GM19023 (cell line): ENCODE data around the gene GPR32.
"Not testable (repeated sequence)": the region's sequence is repeated elsewhere in the genome, so short reads cannot be mapped to it uniquely, and the experiment has no call there.

ENCODE experiments used
- ATAC-seq: cut with Tn5 transposase; IDR thresholded peaks from one replicate; pipeline ENCODE4 v1.9.1; 2021; ENCODE audit warnings: mild to moderate bottlenecking, moderate library complexity; ENCODE audit not compliant: unreplicated experiment

The GPR32 gene

DNA sequence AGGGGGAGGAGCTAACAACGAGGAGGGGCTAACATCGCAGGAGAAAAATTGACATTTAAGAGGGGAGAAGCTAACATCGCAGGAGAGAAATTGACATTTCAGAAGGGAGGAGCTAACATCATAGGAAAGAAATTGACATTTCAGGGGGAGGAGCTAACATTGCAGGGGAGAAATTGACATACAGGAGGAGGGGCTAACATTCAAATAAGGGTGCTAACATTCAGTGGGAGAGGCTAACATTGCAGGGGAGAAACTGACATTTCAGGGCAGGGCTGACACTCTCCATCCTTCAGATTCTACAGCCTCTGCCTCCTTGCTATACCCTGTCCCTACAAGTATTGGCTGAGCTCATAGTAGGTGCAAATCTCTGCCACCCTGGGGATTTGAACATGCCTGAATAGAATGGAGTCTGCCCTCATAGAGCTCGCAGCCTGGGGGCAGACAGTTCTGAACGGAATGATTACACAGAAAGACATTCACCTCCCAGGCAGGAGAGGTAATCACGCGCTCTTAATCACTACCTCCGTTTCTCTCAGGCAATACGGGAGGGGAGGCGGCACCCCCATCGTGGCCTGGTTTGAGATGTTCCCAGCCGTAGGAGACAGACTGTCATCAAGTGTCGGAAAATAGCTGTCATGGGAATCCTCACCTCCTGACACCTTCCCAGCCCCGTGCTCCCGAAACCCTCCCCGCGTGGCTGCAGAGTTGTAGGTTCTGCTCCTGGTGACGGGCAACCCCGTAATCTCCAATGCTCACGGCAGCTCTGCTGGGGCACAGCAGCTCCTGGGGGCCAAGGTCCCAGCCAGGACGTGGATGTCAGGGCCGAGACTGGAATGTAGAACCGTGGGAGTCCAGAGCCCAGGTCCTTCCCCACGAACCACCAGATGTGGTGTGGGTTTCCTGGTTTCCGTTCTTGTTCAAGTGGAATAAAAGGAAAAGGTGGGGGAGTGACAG is 9.5 kb downstream of the GPR32 start:
- ATAC-seq = no peak

DNA sequence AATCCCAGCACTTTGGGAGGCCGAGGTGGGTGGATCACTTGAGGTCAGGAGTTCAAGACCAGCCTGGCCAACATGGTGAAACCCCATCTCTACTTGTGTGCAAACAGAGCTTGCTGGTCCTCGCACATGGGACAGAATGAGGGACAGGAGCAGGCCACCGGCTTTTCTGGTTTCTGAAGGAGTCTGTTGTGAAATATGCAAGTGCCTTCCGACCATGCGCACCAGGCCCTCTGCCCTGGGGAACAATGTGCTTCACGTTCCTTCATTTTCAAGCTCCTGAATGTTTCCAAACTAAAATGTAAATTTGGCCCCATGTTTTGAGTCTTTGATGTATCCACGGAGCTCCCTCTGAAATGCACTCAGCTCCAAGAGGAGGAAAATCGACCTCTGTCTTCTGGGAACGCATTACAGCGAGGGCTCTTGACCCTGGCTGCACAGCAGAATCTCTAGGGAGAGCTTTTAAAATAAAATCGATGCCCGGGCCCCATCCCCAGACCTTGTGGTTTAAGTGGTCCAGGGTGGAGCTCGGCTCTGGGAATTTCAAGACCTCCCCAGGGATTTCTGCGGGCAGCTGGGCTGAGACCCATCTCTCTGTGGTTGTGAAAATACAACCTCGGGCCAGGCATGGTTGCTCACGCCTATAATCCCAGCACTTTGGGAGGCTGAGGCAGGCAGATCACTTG is 10.6 kb downstream of the GPR32 start:
- no peak for ATAC-seq

DNA sequence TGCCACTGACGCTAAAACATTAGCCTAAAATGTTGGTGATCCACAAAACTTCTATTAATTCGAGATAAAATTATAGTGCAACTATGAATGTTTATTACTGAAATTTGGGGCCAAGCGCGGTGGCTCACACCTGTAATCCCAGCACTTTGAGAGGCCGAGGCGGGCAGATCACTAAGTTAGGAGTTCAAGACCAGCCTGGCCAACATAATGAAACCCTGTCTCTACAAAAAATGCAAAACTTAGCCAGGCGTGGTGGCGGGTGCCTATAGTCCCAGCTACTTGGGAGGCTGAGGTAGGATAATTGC is 13.5 kb downstream of the GPR32 start:
- not testable (repeated sequence) for ATAC-seq

DNA sequence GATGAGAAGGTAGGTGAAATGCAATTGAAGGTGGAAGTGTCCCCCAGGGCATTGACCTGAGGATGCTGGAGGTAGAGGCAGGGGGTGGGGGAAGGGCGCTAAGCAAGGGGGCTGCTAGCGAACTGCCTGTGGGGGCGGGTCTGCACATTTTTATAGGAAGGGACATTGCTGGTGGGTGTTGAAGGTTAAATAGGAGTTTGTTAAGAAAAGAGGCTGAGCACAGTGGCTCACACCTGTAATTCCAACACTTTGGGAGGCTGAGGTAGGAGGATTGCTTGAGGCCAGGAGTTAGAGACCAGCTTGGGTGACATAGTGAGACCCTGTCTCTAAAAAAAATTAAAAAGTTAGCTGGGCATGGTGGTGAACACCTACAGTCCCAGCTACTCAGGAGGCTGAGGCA is 14.4 kb downstream of the GPR32 start:
- no peak for ATAC-seq

DNA sequence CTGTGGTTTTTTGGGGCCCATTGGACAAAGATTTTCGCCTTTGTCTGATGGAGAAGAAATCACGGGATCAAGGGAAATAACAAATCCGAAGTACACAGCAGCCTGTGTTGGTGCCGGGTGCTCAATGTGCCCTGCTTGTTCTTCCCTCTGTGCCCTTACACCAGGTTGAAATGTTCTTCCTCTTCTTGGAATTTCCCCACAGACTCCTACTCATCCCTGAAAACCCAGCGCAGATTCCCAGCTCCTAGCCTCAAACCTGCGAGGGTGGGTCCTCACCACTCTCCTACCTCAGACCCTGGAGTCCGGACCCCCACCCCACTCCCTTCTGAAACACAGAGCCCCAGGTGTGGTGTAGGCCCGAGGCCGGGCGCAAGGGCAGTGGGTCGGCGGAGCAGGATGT is 15.1 kb downstream of the GPR32 start:
- no peak for ATAC-seq

DNA sequence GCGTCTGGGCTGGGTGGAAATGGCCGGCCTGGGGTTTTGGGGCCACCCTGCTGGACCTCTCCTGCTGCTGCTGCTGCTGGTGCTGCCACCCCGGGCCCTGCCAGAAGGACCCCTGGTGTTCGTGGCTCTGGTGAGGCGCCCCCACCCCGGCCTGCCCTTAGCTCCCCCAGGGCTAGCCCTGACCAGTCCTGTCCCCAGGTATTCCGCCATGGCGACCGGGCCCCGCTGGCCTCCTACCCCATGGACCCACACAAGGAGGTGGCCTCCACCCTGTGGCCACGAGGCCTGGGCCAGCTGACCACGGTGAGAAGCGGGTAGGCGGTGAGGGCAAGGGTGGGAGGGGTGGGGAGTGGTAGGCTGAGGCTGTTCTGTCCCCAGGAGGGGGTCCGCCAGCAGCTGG is 20.1 kb downstream of the GPR32 start, which contains the start of gene ACP4:
Gene ACP4, plus strand, starts transcription at position 20 of the 400 bp plus-strand sequence. Its CDS starts 0 bp downstream, at position 20.
- no peak for ATAC-seq

DNA sequence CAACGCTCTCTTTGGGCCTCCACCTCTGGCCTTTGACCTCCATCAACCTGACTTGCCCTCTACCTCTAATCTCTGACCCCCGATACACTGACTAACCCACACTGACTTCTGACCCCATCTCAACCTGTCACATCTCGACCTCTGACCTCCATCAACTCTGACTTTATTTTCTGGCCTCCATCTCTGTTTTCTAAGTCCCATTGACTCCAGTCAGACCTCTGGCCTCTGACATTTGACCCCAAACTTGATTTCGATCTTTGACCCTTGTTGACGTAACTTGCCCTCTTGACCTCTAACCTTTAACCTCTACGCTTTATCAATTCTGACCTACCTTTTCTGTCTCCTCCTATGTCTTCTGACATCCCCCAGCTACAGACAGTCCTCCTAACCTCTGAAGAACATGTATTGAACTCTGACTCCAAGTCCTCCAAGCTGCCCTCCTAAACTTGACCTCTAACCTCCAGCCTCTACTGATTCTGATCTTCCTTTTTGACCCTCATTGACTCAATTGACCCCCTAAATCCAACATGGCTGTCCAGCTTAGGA is 20.7 kb downstream of the GPR32 start:
- ATAC-seq = no peak

DNA sequence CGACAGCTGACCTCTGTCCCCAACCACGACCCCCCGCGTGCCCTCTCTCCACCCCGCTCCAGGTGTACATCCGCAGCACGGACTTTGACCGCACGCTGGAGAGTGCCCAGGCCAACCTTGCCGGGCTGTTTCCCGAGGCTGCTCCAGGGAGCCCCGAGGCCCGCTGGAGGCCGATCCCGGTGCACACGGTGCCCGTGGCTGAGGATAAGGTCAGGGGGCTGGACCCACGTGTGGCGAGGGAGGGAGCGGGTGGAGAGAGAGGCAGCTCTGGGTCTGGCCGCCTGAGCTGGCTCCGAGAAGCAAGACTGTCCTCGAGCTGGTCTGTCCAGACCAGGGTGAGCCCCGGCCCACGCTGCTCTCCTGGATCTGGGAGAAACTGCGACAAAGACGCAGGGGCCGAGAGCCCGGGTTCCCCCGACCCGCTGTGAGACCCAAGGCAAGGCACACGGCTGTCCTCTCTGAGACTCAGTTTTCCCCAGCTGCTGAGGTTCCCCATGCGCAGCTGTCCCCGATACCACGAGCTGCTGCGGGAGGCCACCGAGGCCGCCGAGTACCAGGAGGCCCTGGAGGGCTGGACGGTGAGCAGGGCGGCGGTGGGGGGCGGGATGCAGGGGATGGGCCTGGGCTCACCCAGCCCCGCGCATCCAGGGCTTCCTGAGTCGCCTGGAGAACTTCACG is 21.5 kb downstream of the GPR32 start:
- ATAC-seq = no peak

DNA sequence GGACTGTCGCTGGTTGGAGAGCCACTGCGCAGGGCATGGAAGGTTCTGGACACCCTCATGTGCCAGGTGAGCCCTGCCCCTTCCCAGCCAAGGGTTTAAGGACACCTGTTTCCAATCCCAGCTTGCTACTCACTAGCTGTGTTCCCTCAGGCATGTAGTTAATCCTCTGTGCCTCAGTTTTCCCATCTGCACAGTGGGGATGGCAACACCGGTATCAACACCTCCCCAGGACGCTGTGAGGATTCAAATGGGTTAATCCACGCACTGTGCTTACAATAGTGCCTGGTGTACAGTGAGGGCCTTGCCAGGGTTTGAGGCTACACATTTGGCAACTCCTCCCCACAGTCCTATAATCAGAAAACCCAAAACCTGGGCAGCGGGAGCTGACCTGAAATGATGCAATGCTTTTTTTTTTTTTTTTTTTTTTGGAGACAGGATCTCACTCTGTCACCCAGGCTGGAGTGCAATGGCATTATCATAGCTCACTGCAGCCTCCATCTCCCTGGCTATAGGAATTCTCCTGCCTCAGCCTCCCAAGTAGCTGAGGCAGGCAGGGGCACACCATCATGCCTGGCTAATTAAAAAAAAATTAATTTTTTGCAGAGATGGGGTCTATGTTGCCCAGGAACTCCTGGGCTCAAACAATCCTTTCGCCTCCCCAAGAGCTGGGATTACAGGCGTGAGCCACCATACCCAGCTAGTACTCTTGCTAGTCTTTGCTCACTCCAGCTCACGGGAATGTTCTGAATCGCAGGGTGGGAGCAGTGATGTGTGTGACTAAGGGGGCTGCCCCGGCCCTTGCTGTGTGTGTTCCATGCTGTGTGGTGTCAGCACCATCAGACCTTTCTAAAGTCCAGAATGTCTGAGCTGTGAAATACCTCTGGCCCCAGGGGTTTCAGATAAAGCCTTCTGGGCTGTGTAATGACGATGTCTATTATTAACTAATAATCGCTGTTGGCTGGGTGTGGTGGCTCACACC is 22.3 kb downstream of the GPR32 start:
- no peak for ATAC-seq

DNA sequence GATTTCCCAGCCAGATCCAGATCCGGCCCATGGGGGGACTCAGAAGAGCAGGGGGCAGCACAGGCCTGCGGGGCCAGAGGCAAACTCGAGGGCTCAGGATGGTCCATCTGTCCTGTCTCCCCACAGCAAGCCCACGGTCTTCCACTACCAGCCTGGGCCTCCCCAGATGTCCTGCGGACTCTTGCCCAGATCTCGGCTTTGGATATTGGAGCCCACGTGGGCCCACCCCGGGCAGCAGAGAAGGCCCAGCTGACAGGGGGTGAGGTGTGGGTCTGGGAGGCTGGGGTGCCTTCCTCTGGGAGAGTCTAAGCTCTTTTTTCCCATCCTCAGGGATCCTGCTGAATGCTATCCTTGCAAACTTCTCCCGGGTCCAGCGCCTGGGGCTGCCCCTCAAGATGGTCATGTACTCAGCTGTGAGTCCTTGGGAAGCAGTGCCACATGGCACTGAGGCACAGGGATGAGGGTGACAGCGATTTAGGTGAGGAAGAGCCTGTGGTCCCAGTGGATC is 23.3 kb downstream of the GPR32 start:
- no peak for ATAC-seq

DNA sequence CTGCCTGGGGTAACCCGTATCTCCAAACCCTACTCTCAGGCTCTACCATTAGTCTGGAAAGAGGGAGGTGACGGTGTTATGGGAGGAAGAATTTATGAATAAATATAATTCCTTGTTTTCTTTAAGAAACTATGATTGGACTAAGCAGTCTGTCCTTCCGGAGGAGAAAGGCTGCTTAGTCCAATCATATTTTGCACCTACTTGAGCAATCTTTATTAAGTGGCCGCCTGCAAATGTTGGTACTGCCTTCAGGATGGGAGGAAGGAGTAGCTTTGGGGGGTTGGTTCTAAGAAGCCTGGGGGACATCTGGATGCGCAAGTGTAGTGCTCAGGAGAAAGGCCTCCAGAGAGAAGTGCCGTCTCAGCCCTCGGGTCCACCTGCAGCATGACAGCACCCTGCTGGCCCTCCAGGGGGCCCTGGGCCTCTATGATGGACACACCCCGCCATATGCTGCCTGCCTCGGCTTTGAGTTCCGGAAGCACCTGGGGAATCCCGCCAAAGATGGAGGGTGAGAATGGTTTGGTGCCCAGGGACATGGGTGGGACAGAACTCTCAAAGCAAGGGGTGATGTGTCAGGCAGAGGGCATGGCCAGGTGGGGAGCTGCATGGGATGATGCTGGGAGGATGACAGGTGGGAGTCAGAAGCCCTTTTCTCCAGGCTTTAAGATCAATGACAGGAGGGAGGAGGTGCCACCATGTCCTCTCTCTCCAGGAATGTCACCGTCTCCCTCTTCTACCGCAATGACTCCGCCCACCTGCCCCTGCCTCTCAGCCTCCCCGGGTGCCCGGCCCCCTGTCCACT is 24.0 kb downstream of the GPR32 start:
- ATAC-seq = no peak

DNA sequence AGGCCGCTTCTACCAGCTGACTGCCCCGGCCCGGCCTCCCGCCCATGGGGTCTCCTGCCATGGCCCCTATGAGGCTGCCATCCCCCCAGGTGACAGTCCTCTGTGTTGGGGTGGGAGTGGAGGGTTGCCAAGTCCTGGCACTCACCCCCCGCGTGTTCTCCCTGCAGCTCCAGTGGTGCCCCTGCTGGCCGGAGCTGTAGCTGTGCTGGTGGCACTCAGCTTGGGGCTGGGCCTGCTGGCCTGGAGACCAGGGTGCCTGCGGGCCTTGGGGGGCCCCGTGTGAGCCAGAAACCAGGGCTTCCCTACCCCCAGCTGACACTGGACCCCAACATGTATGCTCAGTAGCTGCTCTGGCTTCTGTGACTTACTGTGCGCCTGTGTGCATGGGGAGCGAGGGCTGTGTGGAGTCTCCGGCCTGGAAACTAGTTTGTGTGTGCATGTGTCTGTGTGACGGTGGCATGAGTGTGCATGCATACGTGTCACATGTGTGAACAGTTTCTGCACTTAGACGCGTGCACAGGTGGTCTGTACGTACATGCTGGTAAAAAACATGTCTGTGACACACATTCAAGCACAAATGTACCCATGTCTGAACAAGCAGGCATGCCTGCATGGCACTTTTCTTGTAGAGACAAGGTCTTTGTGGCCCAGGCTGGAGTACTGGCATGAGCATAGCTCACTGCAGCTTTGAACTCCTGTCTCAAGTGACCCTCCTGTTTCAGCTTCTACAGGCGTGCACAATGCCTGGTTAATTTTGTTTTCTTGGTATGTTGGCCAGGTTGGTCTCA is 24.8 kb downstream of the GPR32 start:
- ATAC-seq = no peak

DNA sequence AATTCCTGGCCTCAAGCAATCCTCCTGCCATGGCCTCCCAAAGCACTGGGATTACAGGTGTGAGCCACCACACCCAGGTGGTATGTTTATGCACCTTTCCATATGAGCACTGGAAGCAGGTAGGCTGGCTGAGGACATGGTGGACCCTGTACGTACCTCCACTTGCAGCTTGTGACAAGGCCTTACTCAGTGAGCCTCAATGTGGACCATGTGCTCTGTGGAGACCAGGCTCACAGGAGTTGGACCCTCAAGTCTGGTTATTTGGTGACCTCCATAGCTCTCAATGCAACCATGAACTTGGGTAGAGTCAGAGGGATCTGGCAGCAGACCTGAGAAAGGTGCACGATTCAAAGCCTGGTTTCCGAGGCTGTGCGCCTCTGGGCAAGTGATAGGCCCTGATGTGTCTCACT is 25.4 kb downstream of the GPR32 start:
- no peak for ATAC-seq

DNA sequence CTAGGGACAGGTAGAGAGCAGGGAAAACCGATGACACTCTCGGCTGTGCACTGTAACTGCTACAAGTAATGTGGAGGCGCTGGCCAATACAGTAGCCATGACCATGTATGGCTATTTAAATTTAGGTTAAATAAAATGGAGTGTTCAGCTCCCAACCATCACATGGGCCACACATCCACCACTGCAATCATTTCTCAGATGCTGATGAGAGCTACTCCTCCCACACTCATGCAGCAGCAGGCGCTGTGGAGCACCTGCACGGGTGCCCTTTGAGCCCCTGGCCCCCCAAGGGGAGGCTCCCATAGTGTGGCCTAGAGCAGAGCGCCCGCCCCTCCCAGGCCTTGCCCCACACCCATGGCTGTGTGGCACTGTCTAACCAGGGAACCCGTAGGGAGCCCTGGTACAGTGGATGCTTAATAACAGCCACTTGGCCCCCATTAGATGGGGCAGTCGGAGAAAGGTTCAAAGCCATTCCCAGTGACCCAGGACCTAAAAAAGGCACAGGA is 25.9 kb downstream of the GPR32 start:
- no peak for ATAC-seq

DNA sequence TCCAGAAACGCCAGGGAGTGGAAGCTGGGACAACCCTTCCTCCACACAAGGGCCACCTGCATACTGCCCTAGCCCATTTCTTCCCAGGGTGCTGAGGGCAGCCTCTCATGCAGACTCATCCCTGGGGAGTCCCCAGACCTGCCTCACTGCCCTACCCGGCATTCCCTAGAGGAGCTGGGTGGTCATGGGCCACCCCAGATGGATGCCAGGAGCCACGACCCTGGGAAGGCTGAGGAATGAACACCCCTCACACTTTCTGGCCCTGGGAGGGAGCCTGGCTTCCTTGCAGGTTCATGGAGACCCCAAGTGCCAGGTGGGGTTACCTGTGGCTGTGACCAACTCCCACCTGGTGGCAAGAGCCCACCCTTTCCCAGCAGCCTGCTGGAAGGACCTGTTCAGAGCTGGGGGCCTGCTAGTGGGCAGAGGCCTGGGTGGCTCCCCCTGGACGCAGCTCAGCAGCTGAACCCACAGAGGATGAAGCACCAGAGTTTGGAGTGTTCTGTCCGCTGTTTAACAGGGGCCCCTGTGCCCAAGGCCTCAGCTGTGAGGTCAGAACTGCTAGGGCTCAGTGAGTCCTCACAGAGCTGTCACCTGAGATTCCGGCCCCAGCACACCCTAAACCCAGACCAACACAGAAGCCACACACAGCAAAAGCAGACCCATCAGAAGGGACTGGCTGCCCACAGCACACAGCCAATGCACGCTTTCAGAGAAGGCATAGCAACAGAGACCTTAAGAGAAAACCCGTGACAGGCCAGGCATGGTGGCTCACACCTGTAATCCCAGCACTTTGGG is 26.6 kb downstream of the GPR32 start:
- ATAC-seq = no peak

DNA sequence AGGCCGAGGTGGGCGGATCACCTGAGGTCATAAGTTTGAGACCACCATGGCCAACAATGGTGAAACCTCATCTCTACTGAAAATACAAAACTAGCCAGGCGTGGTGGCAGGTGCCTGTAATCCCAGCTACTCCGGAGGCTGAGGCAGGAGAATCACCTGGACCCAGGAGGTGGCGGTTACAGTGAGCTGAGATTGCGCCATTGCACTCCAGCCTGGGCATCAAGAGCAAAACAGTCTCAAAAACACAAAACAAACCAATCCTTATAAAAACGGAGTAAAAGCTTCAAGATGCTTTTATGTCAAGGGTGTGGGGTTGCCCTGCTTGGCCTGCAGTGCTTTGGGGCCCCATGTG is 27.1 kb downstream of the GPR32 start:
- no peak for ATAC-seq
